H1 (cell line): ENCODE data around the gene TJP3.

Source experiments
- CTCF ChIP-seq, 3 experiments: IDR thresholded peaks; 1 replicate in 2 of 3; 2 replicates in 1 of 3; pipeline versions ENCODE4 v1.5.1 to v1.6.1; 2011; ENCODE audit warnings: low read length in 3 of 3, mild to moderate bottlenecking in 3 of 3, inconsistent platforms in 2 of 3, low read depth in 1 of 3, moderate library complexity in 1 of 3; ENCODE audit not compliant: insufficient read depth in 1 of 3; ENCODE audit errors: control extremely low read depth in 1 of 3
- FOSL1 ChIP-seq: IDR thresholded peaks from 2 replicates; pipeline ENCODE4 v1.6.1; 2011; ENCODE audit warnings: mild to moderate bottlenecking, low read depth, low read length, moderate library complexity; ENCODE audit not compliant: insufficient read depth
- POLR2A ChIP-seq, 2 experiments: IDR thresholded peaks; 1 replicate in 1 of 2; 2 replicates in 1 of 2; pipeline ENCODE4 v1.6.1; 2011; ENCODE audit warnings: low read depth in 2 of 2, low read length in 2 of 2, mild to moderate bottlenecking in 2 of 2; ENCODE audit errors: control extremely low read depth in 1 of 2
- POLR2AphosphoS5 ChIP-seq: IDR thresholded peaks from 2 replicates; pipeline ENCODE4 v1.6.1; 2011; ENCODE audit warnings: low read depth, low read length
- SUZ12 ChIP-seq: fragments of 200-600 bp; sonication (generic); IDR thresholded peaks from 2 replicates; pipeline ENCODE4 v1.6.1; 2012; ENCODE audit warnings: mild to moderate bottlenecking, inconsistent platforms, low read length, moderate library complexity, mixed read lengths
- TAF1 ChIP-seq: IDR thresholded peaks from 2 replicates; pipeline ENCODE4 v1.6.1; 2011; ENCODE audit warnings: mild to moderate bottlenecking, low read depth, low read length

GRCh38 chr19:3672993-3673392 lies 35.2 kb upstream of the TJP3 start:
- TF ChIP-seq POLR2A (IDR thresholded peaks at IDR 0.05; ENCODE audit: control extremely low read depth in 1 of 2, low read depth in 2 of 2, low read length in 2 of 2) = no peak
- TF ChIP-seq CTCF (IDR thresholded peaks at IDR 0.05; ENCODE audit: control extremely low read depth in 1 of 3, insufficient read depth in 1 of 3, low read depth in 1 of 3, low read length in 3 of 3) = peak; percentile 36 to 69 (median 52); a peak in 3 of 4 replicates
- TF ChIP-seq FOSL1 = no peak
- no peak for TF ChIP-seq TAF1
- no peak for TF ChIP-seq POLR2AphosphoS5
- no peak for TF ChIP-seq SUZ12
